Panc1 (cell line): ENCODE data around the gene CFAP299. TPM values are rescaled to one million over a fixed set of nuclear protein-coding genes. Genes with fewer than 3 reads are reported as not detected.

Source experiments
- ATAC-seq: fragments of 200-7000 bp; cut with Tn5 transposase; 2 replicates; pipeline ENCODE4 v1.9.1; 2020; ENCODE audit warnings: mild to moderate bottlenecking, moderate library complexity
- BruUV-seq: library from RNA; stranded (reverse); fragments of 400-500 nt; replicated peaks from 2 replicates; lab custom pipeline; 2021; lab: Mats Ljungman, UMichigan
- CTCF ChIA-PET: fragments of 300-600 bp; sonication (Branson Sonifier 250); formaldehyde crosslinking; loops from one replicate; lab custom pipeline; 2022; ENCODE audit warnings: antibody characterized with exemption; lab: Charles Lee
- POLR2A ChIA-PET: fragments of 300-600 bp; sonication (Branson Sonifier 250); formaldehyde crosslinking; loops from one replicate; lab custom pipeline; 2022; ENCODE audit warnings: antibody characterized with exemption; lab: Charles Lee
- DNase-seq: peaks from one replicate; pipeline ENCODE4 v3.0.0-alpha.2; 2010; ENCODE audit warnings: low read depth, low spot score
- H3K27ac ChIP-seq: 2 replicates; pipeline ENCODE4 v1.5.1; 2011; ENCODE audit warnings: mild to moderate bottlenecking, low read length, inconsistent platforms
- H3K27me3 ChIP-seq: fragments of 200-500 bp; sonication (Bioruptor generic); 2 replicates; pipeline ENCODE4 v1.6.0; 2014; ENCODE audit warnings: low read length, inconsistent platforms; ENCODE audit not compliant: control insufficient read depth, insufficient read depth
- H3K36me3 ChIP-seq: fragments of 200-500 bp; sonication (Bioruptor generic); 2 replicates; pipeline ENCODE4 v1.5.1; 2014; ENCODE audit warnings: inconsistent platforms, mild to moderate bottlenecking, low read length, moderate library complexity; ENCODE audit not compliant: control insufficient read depth, insufficient read depth
- H3K4me1 ChIP-seq: 2 replicates; pipeline ENCODE4 v1.5.1; 2011; ENCODE audit warnings: inconsistent platforms, mild to moderate bottlenecking, low read length, moderate library complexity; ENCODE audit not compliant: control insufficient read depth, insufficient read depth
- H3K4me3 ChIP-seq, 2 experiments: 2 replicates each; pipeline ENCODE4 v1.5.1; 2011 to 2012; ENCODE audit warnings: low read depth in 2 of 2, low read length in 2 of 2, mild to moderate bottlenecking in 2 of 2, inconsistent platforms in 1 of 2, moderate library complexity in 1 of 2
- H3K9me3 ChIP-seq: fragments of 200-500 bp; sonication (Bioruptor generic); 2 replicates; pipeline ENCODE4 v1.5.1; 2014; ENCODE audit warnings: low read depth, mild to moderate bottlenecking, inconsistent platforms, low read length, moderate library complexity; ENCODE audit not compliant: control insufficient read depth, insufficient read depth
- CTCF ChIP-seq: fragments of 450-650 bp; IDR thresholded peaks from 2 replicates; pipeline ENCODE4 v1.5.1; 2017; ENCODE audit warnings: mild to moderate bottlenecking
- POLR2AphosphoS5 ChIP-seq: IDR thresholded peaks from 2 replicates; pipeline ENCODE4 v1.6.1; 2012; ENCODE audit warnings: mild to moderate bottlenecking, low read depth, low read length, moderate library complexity
- REST ChIP-seq, 2 experiments: IDR thresholded peaks; 2 replicates each; pipeline ENCODE4 v1.6.1; 2011 to 2012; ENCODE audit warnings: low read depth in 2 of 2, control low read depth in 1 of 2, low read length in 1 of 2, mild to moderate bottlenecking in 1 of 2, moderate library complexity in 1 of 2; ENCODE audit not compliant: insufficient read depth in 1 of 2
- SIN3A ChIP-seq: IDR thresholded peaks from 2 replicates; pipeline ENCODE4 v1.6.1; 2012; ENCODE audit warnings: low read depth, mild to moderate bottlenecking, low read length, moderate library complexity, borderline replicate concordance; ENCODE audit not compliant: insufficient read depth
- TCF7L2 ChIP-seq: IDR thresholded peaks from 2 replicates; pipeline ENCODE4 v1.6.1; 2011; ENCODE audit warnings: mild to moderate bottlenecking, low read depth, low read length, inconsistent platforms
- in situ Hi-C: cut with HindIII; loops from 2 replicates; pipeline ENCODE4 v1.10.0; 2016; ENCODE audit warnings: low sequenced_read_pairs, low pct_unique_long_range_greater_than_20kb
- intact Hi-C: fragments of 100-400 bp; cut with micrococcal nuclease; formaldehyde crosslinking; loops from one replicate; pipeline ENCODE4 v1.10.0; 2022; ENCODE audit not compliant: unreplicated experiment
- total RNA-seq: library from RNA; stranded (reverse); gene quantifications from one replicate; pipeline ENCODE4 v1.2.1, GENCODE V29; 2021; ENCODE audit not compliant: unreplicated experiment

Gene CFAP299
- total RNA-seq, 1 experiment from 2014 or later = not detected

- CTCF ChIA-PET = no interaction called here
- Histone ChIP-seq H3K9me3 (no peaks in the 10 kb centered on the region), H3K4me3 (no peak overlapping the region), H3K36me3 (no peaks in the 10 kb centered on the region), H3K4me1 (no peaks in the 10 kb centered on the region), H3K27me3 (no peaks in the 10 kb centered on the region), H3K27ac (no peak overlapping the region)
- in situ Hi-C loops (no loop called here), intact Hi-C loops (no loop called here)
- DNase-seq (no peak), ATAC-seq (no peak)
- TF ChIP-seq REST (IDR thresholded peaks at IDR 0.05; ENCODE audit: insufficient read depth in 1 of 2, low read depth in 2 of 2, low read length in 1 of 2) (no peak), CTCF (no peak), TCF7L2 (no peak), SIN3A (no peak), POLR2AphosphoS5 (no peak)
- no TSS peak for BruUV-seq
- POLR2A ChIA-PET = no interaction called here
Observed at GRCh38 chr4:80814266-80814665, 478.7 kb downstream of the CFAP299 start.

- no peaks in the 10 kb centered on the region for H3K27me3 ChIP-seq
- no peaks in the 10 kb centered on the region for H3K4me1 ChIP-seq
- in situ Hi-C loops (no loop called here), intact Hi-C loops (no loop called here)
- CTCF ChIA-PET = interaction anchor here (0.6 kb wide), 1 partner anchor 1437 kb away, joined by 4 read pairs; no protein-coding TSS in a partner anchor
- no peak for TF ChIP-seq SIN3A
- no peak for TF ChIP-seq REST (IDR thresholded peaks at IDR 0.05; ENCODE audit: insufficient read depth in 1 of 2, low read depth in 2 of 2, low read length in 1 of 2)
- TF ChIP-seq CTCF = no peak
- no peak for TF ChIP-seq TCF7L2
- TF ChIP-seq POLR2AphosphoS5 = no peak
- no TSS peak for BruUV-seq
- no peaks in the 10 kb centered on the region for H3K36me3 ChIP-seq
- no peaks in the 10 kb centered on the region for H3K9me3 ChIP-seq
- no peak for ATAC-seq
- H3K4me3 ChIP-seq = no peak overlapping the region
- no peak for DNase-seq
- POLR2A ChIA-PET = no interaction called here
- H3K27ac ChIP-seq = no peak overlapping the region
Observed at GRCh38 chr4:80831383-80832361, 496.1 kb downstream of the CFAP299 start.
